ENCODE results near the gene GRIN2C. TPM values are rescaled to one million over a fixed set of nuclear protein-coding genes. Genes with fewer than 3 reads are reported as not detected.
A peak's percentile ranks its signal among the peaks of the same experiment; 100 is the strongest.

The GRIN2C gene
- total RNA-seq, 2 donors from 2014 or later, result not detected

DNA sequence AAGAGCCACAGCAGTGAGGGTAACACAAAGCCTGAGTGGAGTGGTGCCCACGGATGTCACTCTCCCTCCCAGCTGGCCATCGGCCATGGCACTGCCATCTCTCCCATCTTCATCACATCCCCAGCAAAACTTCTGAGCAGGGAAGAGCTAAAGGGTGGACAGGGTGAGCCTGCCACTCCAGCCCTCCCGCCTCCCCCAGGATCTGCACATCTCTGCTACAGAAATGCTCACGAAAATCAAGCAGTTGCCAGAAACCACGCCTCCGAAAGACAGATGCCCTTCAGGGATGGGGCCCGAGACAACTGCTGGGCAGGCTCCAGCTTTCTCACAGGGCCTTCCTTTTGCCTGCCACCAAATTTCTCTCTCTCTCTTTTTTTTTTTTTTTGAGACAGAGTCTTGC, 3.6 kb downstream of the GRIN2C start:
- Mint-ChIP-seq H3K27ac (no peak overlapping the region), H3K4me1 (peaks cover 14% of the 10 kb centered on the region), H3K4me3 (no peak overlapping the region), H3K27me3 (peaks cover 68% of the 10 kb centered on the region), H3K36me3 (ENCODE audit: low read depth) (peaks cover 4% of the 10 kb centered on the region)
- ATAC-seq (no peak), DNase-seq (no peak)
- no peaks in the 10 kb centered on the region for H3K9me3 ChIP-seq (ENCODE audit: control insufficient read depth, low read length, poor library complexity, severe bottlenecking)

GRCh38 chr17:74855323-74855722, 4.4 kb downstream of the GRIN2C start:
- H3K4me3 Mint-ChIP-seq, result no peak overlapping the region
- H3K9me3 ChIP-seq (ENCODE audit: control insufficient read depth, low read length, poor library complexity, severe bottlenecking), result no peaks in the 10 kb centered on the region
- no peak for ATAC-seq
- H3K27me3 Mint-ChIP-seq, result peaks cover 75% of the 10 kb centered on the region
- H3K36me3 Mint-ChIP-seq (ENCODE audit: low read depth), result peaks cover 4% of the 10 kb centered on the region
- no peak overlapping the region for H3K27ac Mint-ChIP-seq
- no peak for DNase-seq
- peaks cover 18% of the 10 kb centered on the region for H3K4me1 Mint-ChIP-seq

- peaks cover 15% of the 10 kb centered on the region for H3K4me1 Mint-ChIP-seq
Measured at GRCh38 chr17:74854792-74855191, 4.9 kb downstream of the GRIN2C start.

DNA sequence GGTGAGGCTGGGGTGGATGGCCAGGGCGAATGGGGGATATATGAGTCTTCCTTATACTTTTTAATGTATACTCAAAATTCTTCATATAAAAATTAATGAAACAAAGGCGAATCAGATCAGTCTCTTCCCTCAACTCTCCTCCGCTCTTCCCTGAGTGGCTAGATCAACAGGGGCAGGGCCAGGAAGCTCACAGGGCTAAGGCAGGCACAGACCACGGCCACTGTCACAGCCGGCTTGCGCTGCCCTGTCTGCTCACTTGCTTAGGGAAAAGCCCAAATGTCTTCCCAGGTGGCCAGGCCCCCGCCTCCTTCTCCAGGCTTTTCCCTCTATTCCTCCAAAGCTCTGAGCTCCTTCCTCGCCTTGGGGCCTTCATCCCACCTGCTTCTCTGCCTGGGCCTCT, 6.0 kb downstream of the GRIN2C start:
- ATAC-seq, result no peak

More at GRCh38 chr17:74854792-74855191, 4.9 kb downstream of the GRIN2C start:
- H3K27me3 Mint-ChIP-seq, result peaks cover 75% of the 10 kb centered on the region
- H3K36me3 Mint-ChIP-seq (ENCODE audit: low read depth), result peaks cover 4% of the 10 kb centered on the region
- DNase-seq, result no peak
- H3K27ac Mint-ChIP-seq, result no peak overlapping the region
- no peak for ATAC-seq
- no peaks in the 10 kb centered on the region for H3K9me3 ChIP-seq (ENCODE audit: control insufficient read depth, low read length, poor library complexity, severe bottlenecking)
- no peak overlapping the region for H3K4me3 Mint-ChIP-seq

GRCh38 chr17:74853048-74853397, 6.7 kb downstream of the GRIN2C start:
- peak overlapping the region; percentile 61 for H3K4me3 Mint-ChIP-seq
- peaks cover 63% of the 10 kb centered on the region for H3K27me3 Mint-ChIP-seq
- H3K4me1 Mint-ChIP-seq, result peaks cover 11% of the 10 kb centered on the region
- peaks cover 4% of the 10 kb centered on the region for H3K36me3 Mint-ChIP-seq (ENCODE audit: low read depth)
- DNase-seq (no peak), ATAC-seq (peak; percentile 6)
- peak overlapping the region; percentile 6 for H3K27ac Mint-ChIP-seq
- no peaks in the 10 kb centered on the region for H3K9me3 ChIP-seq (ENCODE audit: control insufficient read depth, low read length, poor library complexity, severe bottlenecking)

More for the DNA sequence above, 6.0 kb downstream of the GRIN2C start:
- Mint-ChIP-seq H3K27ac (no peak overlapping the region), H3K36me3 (ENCODE audit: low read depth) (peaks cover 4% of the 10 kb centered on the region), H3K27me3 (peaks cover 68% of the 10 kb centered on the region), H3K4me3 (peak overlapping the region; percentile 61), H3K4me1 (peaks cover 12% of the 10 kb centered on the region)
- H3K9me3 ChIP-seq (ENCODE audit: control insufficient read depth, low read length, poor library complexity, severe bottlenecking), result no peaks in the 10 kb centered on the region
- no peak for DNase-seq

DNA sequence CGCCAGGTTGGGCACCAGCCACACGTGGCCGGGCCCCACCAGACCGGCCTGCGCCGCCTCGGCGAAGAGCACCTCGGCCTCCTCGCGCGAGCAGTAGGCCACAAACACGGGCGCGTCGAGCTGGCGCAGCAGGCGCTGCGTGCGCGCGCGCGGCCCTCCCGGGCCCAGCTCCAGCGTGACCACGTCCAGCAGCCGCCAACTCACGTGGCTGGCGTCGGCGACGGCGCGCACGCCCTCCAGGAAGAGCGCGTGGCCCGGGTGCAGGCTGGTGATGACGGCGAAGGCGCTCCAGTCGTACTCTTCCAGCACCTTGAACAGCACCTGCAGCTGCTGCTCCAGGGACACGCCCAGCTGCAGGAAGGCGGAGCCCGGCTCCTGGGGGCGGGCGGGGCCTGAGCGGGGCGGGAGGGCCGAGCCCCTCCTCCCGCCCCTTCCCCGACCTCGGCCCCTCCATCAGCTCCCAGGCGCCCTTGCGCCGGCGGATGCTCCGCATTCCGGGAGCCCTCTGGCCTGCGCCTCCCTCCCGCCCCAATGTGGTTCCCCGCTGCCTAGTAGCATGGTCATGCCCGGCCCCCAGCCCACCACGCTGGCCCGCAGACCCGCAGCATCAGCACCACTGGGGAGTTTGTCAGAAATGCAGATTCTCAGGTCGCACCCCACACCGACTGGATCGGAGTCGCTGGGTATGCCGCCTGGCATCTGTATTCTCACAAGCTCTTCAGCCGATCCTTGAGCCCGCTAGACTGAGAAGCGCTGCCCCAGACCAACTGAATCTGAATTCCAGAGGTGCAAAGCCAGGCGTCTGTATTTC, 7.2 kb downstream of the GRIN2C start:
- ATAC-seq, result peak; percentile 92
- peaks cover 4% of the 10 kb centered on the region for H3K36me3 Mint-ChIP-seq (ENCODE audit: low read depth)

DNA sequence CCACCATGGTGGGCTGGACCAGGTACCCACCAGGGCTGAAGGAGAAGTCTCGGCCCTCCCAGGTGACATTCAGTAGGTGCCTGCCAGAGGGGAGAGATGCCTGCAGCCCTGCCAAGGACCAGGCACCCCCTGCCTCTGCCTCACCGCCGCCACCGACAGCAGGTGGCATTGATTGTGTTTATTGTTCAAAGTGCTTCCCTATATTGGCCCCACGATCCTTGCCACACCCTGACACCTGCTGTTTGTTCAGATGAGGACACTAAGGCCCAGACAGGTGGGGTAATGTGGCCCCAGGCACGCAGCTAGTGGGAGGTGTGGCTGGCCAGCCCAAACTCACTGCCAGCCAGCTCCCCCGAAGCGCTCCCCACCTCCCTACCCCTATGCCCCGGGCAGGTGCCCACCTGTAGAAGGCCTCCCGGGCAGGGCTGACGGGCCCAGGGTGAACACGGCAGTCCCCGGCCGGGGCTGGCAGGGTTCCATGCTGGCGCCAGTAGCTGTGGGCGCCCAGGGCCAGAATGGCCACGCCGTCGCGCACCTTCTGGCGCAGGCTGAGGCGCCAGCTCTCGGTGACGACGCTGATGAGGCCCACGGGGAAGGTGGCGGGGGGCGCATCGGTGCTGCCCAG, 8.0 kb downstream of the GRIN2C start:
- DNase-seq (no peak), ATAC-seq (no peak)
- peaks cover 4% of the 10 kb centered on the region for H3K36me3 Mint-ChIP-seq (ENCODE audit: low read depth)
- H3K27me3 Mint-ChIP-seq, result peaks cover 50% of the 10 kb centered on the region
- H3K9me3 ChIP-seq (ENCODE audit: control insufficient read depth, low read length, poor library complexity, severe bottlenecking), result no peaks in the 10 kb centered on the region
- peaks cover 11% of the 10 kb centered on the region for H3K4me1 Mint-ChIP-seq
- no peak overlapping the region for H3K4me3 Mint-ChIP-seq
- no peak overlapping the region for H3K27ac Mint-ChIP-seq

More for the DNA sequence above, 7.2 kb downstream of the GRIN2C start:
- peak; percentile 40 to 60 (median 53) for DNase-seq
- peaks cover 11% of the 10 kb centered on the region for H3K4me1 Mint-ChIP-seq
- H3K27me3 Mint-ChIP-seq, result peaks cover 57% of the 10 kb centered on the region
- no peak overlapping the region for H3K27ac Mint-ChIP-seq
- H3K9me3 ChIP-seq (ENCODE audit: control insufficient read depth, low read length, poor library complexity, severe bottlenecking), result no peaks in the 10 kb centered on the region
- H3K4me3 Mint-ChIP-seq, result peak overlapping the region; percentile 61

GRCh38 chr17:74850914-74851313, 8.8 kb downstream of the GRIN2C start:
- ATAC-seq (no peak), DNase-seq (no peak)
- peaks cover 11% of the 10 kb centered on the region for H3K4me1 Mint-ChIP-seq
- peaks cover 42% of the 10 kb centered on the region for H3K27me3 Mint-ChIP-seq
- peak overlapping the region; percentile 65 for H3K4me3 Mint-ChIP-seq
- no peaks in the 10 kb centered on the region for H3K9me3 ChIP-seq (ENCODE audit: control insufficient read depth, low read length, poor library complexity, severe bottlenecking)
- H3K36me3 Mint-ChIP-seq (ENCODE audit: low read depth), result peaks cover 4% of the 10 kb centered on the region
- no peak overlapping the region for H3K27ac Mint-ChIP-seq

GRCh38 chr17:74850310-74850709, 9.4 kb downstream of the GRIN2C start:
- ATAC-seq, result no peak
- DNase-seq, result no peak
- Mint-ChIP-seq H3K27ac (no peak overlapping the region), H3K36me3 (ENCODE audit: low read depth) (peaks cover 4% of the 10 kb centered on the region), H3K27me3 (peaks cover 36% of the 10 kb centered on the region), H3K4me1 (peaks cover 11% of the 10 kb centered on the region), H3K4me3 (no peak overlapping the region)
- no peaks in the 10 kb centered on the region for H3K9me3 ChIP-seq (ENCODE audit: control insufficient read depth, low read length, poor library complexity, severe bottlenecking)

DNA sequence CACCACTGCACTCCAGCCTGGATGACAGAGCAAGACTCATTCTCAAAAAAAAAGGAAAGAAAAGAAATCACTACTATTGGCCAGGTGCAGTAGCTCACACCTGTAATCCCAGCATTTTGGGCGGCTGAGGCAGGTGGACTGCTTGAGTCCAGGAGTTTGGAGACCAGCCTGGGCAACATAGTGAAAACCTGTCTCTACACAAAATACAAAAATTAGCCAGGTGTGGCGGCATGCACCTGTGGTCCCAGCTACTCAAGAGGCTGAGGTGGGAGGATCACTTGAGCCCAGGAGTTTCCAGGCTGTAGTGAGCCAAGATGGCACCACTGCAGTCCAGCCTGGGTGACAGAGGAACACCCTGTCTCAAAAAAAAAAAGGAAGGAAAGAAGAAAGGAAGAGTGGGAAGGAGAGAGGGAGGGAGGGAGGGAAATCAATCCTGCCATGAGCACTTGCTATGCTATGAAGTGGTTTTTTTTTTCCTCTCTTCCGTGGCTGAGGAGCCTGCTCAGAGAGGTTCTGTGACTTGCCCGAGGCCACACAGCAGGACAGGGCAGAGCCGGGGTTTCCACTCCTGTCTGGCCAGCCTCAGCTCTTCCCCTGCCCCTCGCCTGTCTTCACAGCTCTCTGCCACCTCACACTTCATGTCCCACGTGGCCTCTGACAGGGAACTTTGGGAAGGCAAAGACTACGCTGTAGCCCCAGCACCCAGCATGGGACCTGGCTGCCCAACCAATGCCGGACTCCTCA, 10.9 kb downstream of the GRIN2C start:
- H3K36me3 Mint-ChIP-seq (ENCODE audit: low read depth), result no peaks in the 10 kb centered on the region

GRCh38 chr17:74846621-74847020, 13.1 kb downstream of the GRIN2C start:
- Mint-ChIP-seq H3K4me1 (peaks cover 5% of the 10 kb centered on the region), H3K36me3 (ENCODE audit: low read depth) (no peaks in the 10 kb centered on the region), H3K27ac (no peak overlapping the region), H3K27me3 (peaks cover 12% of the 10 kb centered on the region), H3K4me3 (no peak overlapping the region)
- H3K9me3 ChIP-seq (ENCODE audit: control insufficient read depth, low read length, poor library complexity, severe bottlenecking), result no peaks in the 10 kb centered on the region
- DNase-seq (no peak), ATAC-seq (no peak)

More for the DNA sequence above, 10.9 kb downstream of the GRIN2C start:
- no peaks in the 10 kb centered on the region for H3K9me3 ChIP-seq (ENCODE audit: control insufficient read depth, low read length, poor library complexity, severe bottlenecking)
- DNase-seq (no peak), ATAC-seq (no peak)
- Mint-ChIP-seq H3K4me3 (no peak overlapping the region), H3K27ac (no peak overlapping the region), H3K4me1 (peaks cover 8% of the 10 kb centered on the region), H3K27me3 (peaks cover 21% of the 10 kb centered on the region)

- Mint-ChIP-seq H3K27me3 (peaks cover 7% of the 10 kb centered on the region), H3K4me1 (peaks cover 7% of the 10 kb centered on the region), H3K27ac (no peak overlapping the region), H3K36me3 (ENCODE audit: low read depth) (no peaks in the 10 kb centered on the region), H3K4me3 (no peak overlapping the region)
- DNase-seq, result no peak
- no peaks in the 10 kb centered on the region for H3K9me3 ChIP-seq (ENCODE audit: control insufficient read depth, low read length, poor library complexity, severe bottlenecking)
- no peak for ATAC-seq
Measured at GRCh38 chr17:74843352-74843627, 16.4 kb downstream of the GRIN2C start.

DNA sequence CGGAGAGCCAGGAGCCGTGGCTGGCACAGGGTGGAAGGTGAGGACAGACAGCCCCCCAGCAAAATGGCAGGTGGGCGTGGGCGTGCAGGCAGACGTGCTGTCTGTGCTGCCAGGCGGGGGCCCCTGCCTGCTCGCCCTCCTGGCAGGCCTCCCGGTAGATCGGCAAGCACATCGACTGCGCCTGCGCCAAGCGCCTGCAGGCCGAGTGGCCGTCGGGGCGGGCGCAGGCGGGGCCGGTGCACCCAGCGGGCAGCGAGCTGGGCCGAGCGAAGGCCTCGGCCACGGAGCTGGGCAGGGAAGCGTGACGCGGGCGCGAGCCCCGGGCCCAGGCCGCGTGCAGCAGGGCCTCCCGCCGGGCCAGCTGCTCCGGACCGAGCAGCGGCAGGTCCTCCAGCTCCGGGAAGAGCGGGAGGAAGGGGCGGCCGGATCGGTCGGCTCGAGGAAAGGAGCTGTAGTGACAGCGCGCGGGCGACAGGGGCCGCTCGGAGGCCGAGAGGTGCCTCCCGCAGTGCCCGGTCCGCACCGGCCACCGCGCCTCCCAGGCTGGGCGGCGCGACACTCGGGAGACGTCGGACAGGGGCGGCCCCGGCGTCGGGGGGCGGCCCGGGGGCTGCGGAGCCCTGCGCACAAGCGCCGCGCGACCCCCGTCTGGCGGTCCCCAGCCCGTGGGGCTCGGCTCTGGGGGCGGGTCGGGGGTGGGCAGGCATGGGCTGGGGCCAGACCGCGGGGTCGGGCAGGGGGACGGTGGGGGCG, 16.9 kb downstream of the GRIN2C start:
- no peaks in the 10 kb centered on the region for H3K36me3 Mint-ChIP-seq (ENCODE audit: low read depth)
- H3K27me3 Mint-ChIP-seq, result peaks cover 7% of the 10 kb centered on the region
- DNase-seq (no peak), ATAC-seq (peak; percentile 48)
- no peak overlapping the region for H3K4me3 Mint-ChIP-seq
- H3K9me3 ChIP-seq (ENCODE audit: control insufficient read depth, low read length, poor library complexity, severe bottlenecking), result no peaks in the 10 kb centered on the region
- H3K4me1 Mint-ChIP-seq, result peaks cover 7% of the 10 kb centered on the region
- no peak overlapping the region for H3K27ac Mint-ChIP-seq
